Omental fat pad (tissue), 4 donors: ENCODE data around the gene CACNA2D4. TPM values are rescaled to one million over a fixed set of nuclear protein-coding genes. Genes with fewer than 3 reads are reported as not detected.

ENCODE experiments used
- ATAC-seq: fragments of 150-250 bp; one replicate; pipeline ENCODE4 v1.9.1; 2016; ENCODE audit warnings: mild to moderate bottlenecking, moderate library complexity; ENCODE audit not compliant: low FRiP score
- DNase-seq: peaks from one replicate; pipeline ENCODE4 v3.0.0-alpha.2; 2019; ENCODE audit warnings: low spot score
- CTCF ChIP-seq, 3 donors: fragments of 450-650 bp; IDR thresholded peaks; one replicate each; pipeline ENCODE4 v1.5.1; 2016 to 2017; ENCODE audit warnings: antibody characterized with exemption in 3 of 3, mild to moderate bottlenecking in 3 of 3, moderate library complexity in 2 of 3
- total RNA-seq, 4 donors: library from RNA; depleted of rRNA; stranded (reverse); fragments of >200 nt; gene quantifications; one replicate each; pipeline ENCODE4 v1.1.0, GENCODE V29; 2016

CACNA2D4 gene
- total RNA-seq, 4 donors from 2014 or later, result 3.9 to 13.0 (median 6.8) TPM

- no peak for ATAC-seq
- DNase-seq, result no peak
- TF ChIP-seq CTCF (IDR thresholded peaks at IDR 0.05), result no peak
Measured at GRCh38 chr12:1826867-1827705, 91.4 kb downstream of the CACNA2D4 start.

GRCh38 chr12:1826401-1826800 lies 92.1 kb downstream of the CACNA2D4 start:
- no peak for TF ChIP-seq CTCF (IDR thresholded peaks at IDR 0.05)
- ATAC-seq (no peak), DNase-seq (no peak)

GRCh38 chr12:1825382-1826102 lies 92.9 kb downstream of the CACNA2D4 start:
- DNase-seq (no peak), ATAC-seq (no peak)

GRCh38 chr12:1823237-1823636 lies 95.2 kb downstream of the CACNA2D4 start:
- DNase-seq, result no peak
- TF ChIP-seq CTCF (IDR thresholded peaks at IDR 0.05), result no peak
- no peak for ATAC-seq

More at GRCh38 chr12:1825382-1826102, 92.9 kb downstream of the CACNA2D4 start:
- no peak for TF ChIP-seq CTCF (IDR thresholded peaks at IDR 0.05)

GRCh38 chr12:1822699-1823098 lies 95.8 kb downstream of the CACNA2D4 start:
- ATAC-seq (no peak), DNase-seq (no peak)
- no peak for TF ChIP-seq CTCF (IDR thresholded peaks at IDR 0.05)

GRCh38 chr12:1821805-1822204 lies 96.6 kb downstream of the CACNA2D4 start:
- ATAC-seq (no peak), DNase-seq (no peak)
- no peak for TF ChIP-seq CTCF (IDR thresholded peaks at IDR 0.05)
